OCI-LY3 (cell line): ENCODE results near the gene MS4A6E.

ENCODE experiments used
- H2AFZ ChIP-seq: fragments of 200-600, 300-600 bp; shearing (Covaris generic); 2 replicates; pipeline ENCODE4 v1.6.0; 2014; ENCODE audit warnings: antibody characterized with exemption, low read depth, low read length
- H3K27ac ChIP-seq: fragments of 200-600, 300-600 bp; sonication (generic); 2 replicates; pipeline ENCODE4 v1.5.1; 2014; ENCODE audit warnings: mild to moderate bottlenecking, low read length, moderate library complexity, mixed read lengths
- H3K27me3 ChIP-seq: fragments of 200-600, 300-600 bp; sonication (generic); 2 replicates; pipeline ENCODE4 v1.6.1; 2014; ENCODE audit warnings: low read depth, low read length, mixed read lengths
- H3K36me3 ChIP-seq: fragments of 200-600, 300-600 bp; sonication (generic); replicated peaks from 2 replicates; pipeline ENCODE3; 2014; ENCODE audit warnings: low read depth, low read length, mixed read lengths
- H3K4me1 ChIP-seq: fragments of 300-600, 200-600 bp; sonication (generic); 2 replicates; pipeline ENCODE4 v1.6.1; 2014; ENCODE audit warnings: low read length, mixed read lengths
- H3K4me2 ChIP-seq: fragments of 200-600, 300-600 bp; sonication (generic); 2 replicates; pipeline ENCODE4 v1.6.1; 2014; ENCODE audit warnings: low read length, mixed read lengths
- H3K4me3 ChIP-seq: fragments of 300-600, 200-600 bp; sonication (generic); 2 replicates; pipeline ENCODE4 v1.5.1; 2014; ENCODE audit warnings: antibody characterized with exemption, mild to moderate bottlenecking, low read length, moderate library complexity
- H3K79me2 ChIP-seq: fragments of 300-600, 200-600 bp; shearing (Covaris generic); 2 replicates; pipeline ENCODE4 v1.6.1; 2014; ENCODE audit warnings: mild to moderate bottlenecking, low read length, mixed read lengths
- H3K9ac ChIP-seq: fragments of 300-600, 200-600 bp; shearing (Covaris generic); 2 replicates; pipeline ENCODE4 v1.6.0; 2014; ENCODE audit warnings: mild to moderate bottlenecking, low read length, moderate library complexity
- H3K9me3 ChIP-seq: fragments of 200-600, 300-600 bp; shearing (Covaris generic); 2 replicates; pipeline ENCODE4 v1.6.1; 2014; ENCODE audit warnings: low read length, mixed read lengths; ENCODE audit not compliant: insufficient read depth
- H4K20me1 ChIP-seq: fragments of 200-600, 300-600 bp; sonication (generic); 2 replicates; pipeline ENCODE4 v1.6.1; 2016; ENCODE audit warnings: low read length, mixed read lengths; ENCODE audit not compliant: insufficient read depth
- CTCF ChIP-seq: fragments of 200-600, 300-600 bp; sonication (generic); IDR thresholded peaks from 2 replicates; pipeline ENCODE4 v1.5.1; 2014; ENCODE audit warnings: antibody characterized with exemption, low read length, low read depth
- EZH2phosphoT487 ChIP-seq: fragments of 200-600 bp; shearing (Covaris generic); IDR thresholded peaks from 2 replicates; pipeline ENCODE4 v1.6.1; 2018; ENCODE audit warnings: antibody characterized with exemption, mixed run types, low read depth

Gene MS4A6E

GRCh38 chr11:60345489-60345888 lies 18.4 kb downstream of the MS4A6E start:
- H3K9me3 ChIP-seq = no peaks in the 10 kb centered on the region
- H4K20me1 ChIP-seq = no peaks in the 10 kb centered on the region
- H3K27ac ChIP-seq = no peak overlapping the region
- H3K4me3 ChIP-seq = no peak overlapping the region
- peak; percentile 97 for TF ChIP-seq CTCF
- TF ChIP-seq EZH2phosphoT487 = no peak
- H3K9ac ChIP-seq = no peak overlapping the region
- no peak overlapping the region for H3K4me2 ChIP-seq
- H3K36me3 ChIP-seq = no peaks in the 10 kb centered on the region
- H3K4me1 ChIP-seq = peaks cover 32% of the 10 kb centered on the region
- H2AFZ ChIP-seq = no peak overlapping the region
- H3K79me2 ChIP-seq = no peaks in the 10 kb centered on the region
- no peaks in the 10 kb centered on the region; the same call in 1 of the 2 replicates for H3K27me3 ChIP-seq

- Histone ChIP-seq H4K20me1 (no peaks in the 10 kb centered on the region), H3K27me3 (no peaks in the 10 kb centered on the region; the same call in 1 of the 2 replicates), H2AFZ (no peak overlapping the region), H3K79me2 (no peaks in the 10 kb centered on the region), H3K9ac (0 out of 2 replicates have a peak overlapping the region, but pooled peaks have one; percentile 1), H3K4me3 (peak overlapping the region; percentile 38), H3K9me3 (no peaks in the 10 kb centered on the region), H3K36me3 (no peaks in the 10 kb centered on the region), H3K27ac (no peak overlapping the region), H3K4me2 (peak overlapping the region; percentile 72), H3K4me1 (peaks cover 32% of the 10 kb centered on the region)
- no peak for TF ChIP-seq CTCF
- no peak for TF ChIP-seq EZH2phosphoT487
Observed at GRCh38 chr11:60347084-60347797, 20.2 kb downstream of the MS4A6E start.

GRCh38 chr11:60348116-60348515 lies 21.1 kb downstream of the MS4A6E start:
- Histone ChIP-seq H3K4me2 (peak overlapping the region; percentile 72), H3K9ac (0 out of 2 replicates have a peak overlapping the region, but pooled peaks have one; percentile 1), H3K9me3 (no peaks in the 10 kb centered on the region), H3K4me3 (peak overlapping the region; percentile 38; the same call in 1 of the 2 replicates), H4K20me1 (no peaks in the 10 kb centered on the region), H3K36me3 (peaks cover 2% of the 10 kb centered on the region), H3K79me2 (no peaks in the 10 kb centered on the region), H3K4me1 (peaks cover 32% of the 10 kb centered on the region), H3K27ac (no peak overlapping the region), H2AFZ (no peak overlapping the region), H3K27me3 (no peaks in the 10 kb centered on the region; the same call in 1 of the 2 replicates)
- TF ChIP-seq EZH2phosphoT487 (no peak), CTCF (peak; percentile 78)

GRCh38 chr11:60349990-60350389 lies 22.9 kb downstream of the MS4A6E start:
- Histone ChIP-seq H3K4me3 (no peak overlapping the region), H3K4me1 (peaks cover 32% of the 10 kb centered on the region), H2AFZ (no peak overlapping the region), H3K36me3 (peaks cover 10% of the 10 kb centered on the region), H3K27me3 (no peaks in the 10 kb centered on the region; the same call in 1 of the 2 replicates), H3K9ac (no peak overlapping the region), H4K20me1 (no peaks in the 10 kb centered on the region), H3K27ac (no peak overlapping the region), H3K9me3 (peaks cover 16% of the 10 kb centered on the region; the same call in 1 of the 2 replicates), H3K79me2 (no peaks in the 10 kb centered on the region), H3K4me2 (no peak overlapping the region)
- TF ChIP-seq EZH2phosphoT487 (no peak), CTCF (no peak)
